ENCODE data around the gene ADGRL1.
A peak's percentile ranks its signal among the peaks of the same experiment; 100 is the strongest.

Gene ADGRL1

DNA sequence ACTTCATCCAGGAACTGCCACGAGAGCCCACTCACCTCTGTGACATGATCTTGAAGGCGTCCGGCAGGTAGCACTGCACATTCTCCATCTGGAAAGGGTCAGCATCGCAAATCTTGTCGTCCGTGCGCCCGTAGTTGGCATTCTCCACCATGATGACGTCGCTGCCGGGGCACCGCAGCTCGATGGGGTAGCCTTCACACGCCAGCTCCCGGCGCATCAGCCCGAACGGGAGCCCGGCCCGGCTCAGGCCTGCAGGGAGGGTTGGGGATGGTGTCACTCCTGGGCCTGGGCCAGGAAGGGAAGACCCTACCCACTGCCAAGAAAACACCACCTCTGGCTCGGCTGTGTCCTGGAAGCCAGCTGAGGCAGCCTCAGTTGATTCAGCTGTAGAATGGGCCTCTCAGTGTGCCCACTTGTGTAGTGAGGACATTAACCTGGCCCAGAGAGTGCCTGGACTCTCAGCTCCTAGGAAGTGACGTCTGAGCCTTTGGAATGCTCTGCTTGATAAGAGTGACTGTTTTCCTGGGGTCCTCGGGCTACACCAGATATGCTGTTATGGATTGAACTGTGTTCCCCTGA, 28.4 kb downstream of the ADGRL1 start:
- peaks cover 7 to 56% (median 45%) of the 10 kb centered on the region in 11 experiments; a peak in 21 of 22 replicates for H3K36me3 ChIP-seq

DNA sequence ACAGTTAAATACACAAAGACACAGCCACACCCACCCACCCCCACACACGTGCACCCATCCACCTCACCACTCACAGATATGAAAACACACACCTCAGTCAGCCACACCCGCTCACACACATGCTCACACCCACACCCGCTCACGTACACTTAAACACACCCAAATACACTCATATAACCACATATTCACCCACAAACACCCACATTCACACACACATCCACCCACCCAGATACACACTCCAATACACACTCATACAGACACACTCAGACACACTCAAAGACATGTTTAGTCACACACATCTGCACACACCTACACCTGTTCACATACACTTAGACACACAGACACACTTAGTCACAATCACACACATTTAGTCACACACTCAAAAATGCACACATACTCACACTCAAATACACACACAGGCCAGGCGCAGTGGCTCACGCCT, 30.6 kb downstream of the ADGRL1 start:
- H3K27ac ChIP-seq = no peak overlapping the region
- H3K9ac ChIP-seq = no peak overlapping the region
- no peak overlapping the region for H3K4me2 ChIP-seq
- peaks cover 0 to 10% (median 5%) of the 10 kb centered on the region in 11 experiments; a peak in 7 of 22 replicates for H3K9me3 ChIP-seq (replicated peaks in 1 of 11)
- no peaks in the 10 kb centered on the region for H3K27me3 ChIP-seq
- peaks cover 0 to 26% (median 16%) of the 10 kb centered on the region in 10 experiments; a peak in 15 of 20 replicates for H3K4me1 ChIP-seq
- H3K4me3 ChIP-seq = no peak overlapping the region
- no peak for TF ChIP-seq Cebpa-rat (IDR thresholded peaks at IDR 0.05)
- H3K36me3 ChIP-seq = peaks cover 19 to 78% (median 63%) of the 10 kb centered on the region in 11 experiments
- peaks cover 0 to 8% (median 0%) of the 10 kb centered on the region in 11 experiments; a peak in 1 of 22 replicates for H4K20me1 ChIP-seq

More for the DNA sequence above, 28.4 kb downstream of the ADGRL1 start:
- Histone ChIP-seq H3K9me3 (replicated peaks in 1 of 11) (no peaks in the 10 kb centered on the region), H3K27ac (no peak overlapping the region), H3K4me3 (no peak overlapping the region), H3K4me2 (no peak overlapping the region), H4K20me1 (peaks cover 0 to 16% (median 0%) of the 10 kb centered on the region in 11 experiments; a peak in 5 of 22 replicates), H3K9ac (no peak overlapping the region), H3K4me1 (peaks cover 0 to 21% (median 10%) of the 10 kb centered on the region in 10 experiments; a peak in 14 of 20 replicates), H3K27me3 (no peaks in the 10 kb centered on the region)
- no peak for TF ChIP-seq Cebpa-rat (IDR thresholded peaks at IDR 0.05)

DNA sequence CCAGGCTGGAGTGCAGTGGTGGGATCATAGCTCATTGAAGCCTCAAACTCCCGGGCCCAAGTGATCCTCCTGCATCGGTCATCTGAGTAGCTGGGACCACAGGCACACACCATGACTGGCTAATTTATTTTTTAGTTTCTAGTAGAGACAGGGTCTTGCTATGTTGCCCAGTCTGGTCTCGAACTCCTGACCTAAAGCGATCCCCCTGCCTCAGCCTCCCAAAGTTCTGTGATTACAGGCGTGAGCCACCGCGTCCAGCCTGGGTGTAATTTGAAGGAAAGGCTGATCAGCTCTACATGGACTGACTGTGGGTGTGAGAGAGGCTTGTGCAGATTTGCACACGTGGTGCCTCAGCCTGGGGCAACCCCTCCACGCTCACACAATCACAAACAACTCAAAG, 31.1 kb downstream of the ADGRL1 start:
- Histone ChIP-seq H3K27me3 (no peaks in the 10 kb centered on the region), H3K36me3 (peaks cover 24 to 83% (median 68%) of the 10 kb centered on the region in 11 experiments)

DNA sequence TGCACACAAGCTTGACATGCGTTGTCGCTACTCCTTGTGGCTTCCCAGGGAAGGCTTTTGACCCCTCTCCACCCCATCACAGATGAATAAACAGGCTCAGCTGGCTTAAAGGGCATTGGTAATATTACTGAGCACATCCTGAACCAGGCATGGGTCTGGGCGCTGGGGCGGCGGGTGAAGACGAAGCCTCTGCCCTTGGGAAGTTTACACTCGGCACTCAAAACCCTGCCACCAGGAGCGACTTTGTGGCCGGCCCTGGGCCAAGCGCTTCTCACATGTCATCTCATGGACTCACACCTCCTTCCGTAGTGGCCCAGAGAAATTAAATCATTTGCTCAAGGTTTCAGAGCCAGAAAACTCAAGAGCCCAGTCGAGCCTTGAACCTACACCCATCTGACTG, 37.0 kb downstream of the ADGRL1 start:
- Histone ChIP-seq H3K9me3 (replicated peaks in 1 of 11) (peaks cover 0 to 10% (median 6%) of the 10 kb centered on the region in 11 experiments; a peak in 7 of 22 replicates), H3K9ac (no peak overlapping the region; a peak in 1 of 22 replicates), H3K27ac (no peak overlapping the region), H3K4me2 (peak overlapping the region in 6 of 11 experiments; percentile 81 to 97 (median 86); a peak in 9 of 22 replicates), H3K27me3 (no peaks in the 10 kb centered on the region), H4K20me1 (peaks cover 0 to 24% (median 0%) of the 10 kb centered on the region in 11 experiments; a peak in 7 of 22 replicates), H3K4me3 (no peak overlapping the region), H3K36me3 (peaks cover 28 to 56% (median 47%) of the 10 kb centered on the region in 11 experiments), H3K4me1 (peaks cover 38 to 72% (median 65%) of the 10 kb centered on the region in 10 experiments)
- TF ChIP-seq Cebpa-rat (IDR thresholded peaks at IDR 0.05) = no peak

More for the DNA sequence above, 31.1 kb downstream of the ADGRL1 start:
- no peak overlapping the region for H3K4me3 ChIP-seq
- H3K9ac ChIP-seq = no peak overlapping the region
- TF ChIP-seq Cebpa-rat (IDR thresholded peaks at IDR 0.05) = no peak
- H4K20me1 ChIP-seq = peaks cover 0 to 6% (median 0%) of the 10 kb centered on the region in 11 experiments; a peak in 1 of 22 replicates
- peaks cover 0 to 26% (median 16%) of the 10 kb centered on the region in 10 experiments; a peak in 15 of 20 replicates for H3K4me1 ChIP-seq
- no peak overlapping the region for H3K27ac ChIP-seq
- H3K9me3 ChIP-seq (replicated peaks in 1 of 11) = peaks cover 0 to 10% (median 6%) of the 10 kb centered on the region in 11 experiments; a peak in 7 of 22 replicates
- H3K4me2 ChIP-seq = no peak overlapping the region

DNA sequence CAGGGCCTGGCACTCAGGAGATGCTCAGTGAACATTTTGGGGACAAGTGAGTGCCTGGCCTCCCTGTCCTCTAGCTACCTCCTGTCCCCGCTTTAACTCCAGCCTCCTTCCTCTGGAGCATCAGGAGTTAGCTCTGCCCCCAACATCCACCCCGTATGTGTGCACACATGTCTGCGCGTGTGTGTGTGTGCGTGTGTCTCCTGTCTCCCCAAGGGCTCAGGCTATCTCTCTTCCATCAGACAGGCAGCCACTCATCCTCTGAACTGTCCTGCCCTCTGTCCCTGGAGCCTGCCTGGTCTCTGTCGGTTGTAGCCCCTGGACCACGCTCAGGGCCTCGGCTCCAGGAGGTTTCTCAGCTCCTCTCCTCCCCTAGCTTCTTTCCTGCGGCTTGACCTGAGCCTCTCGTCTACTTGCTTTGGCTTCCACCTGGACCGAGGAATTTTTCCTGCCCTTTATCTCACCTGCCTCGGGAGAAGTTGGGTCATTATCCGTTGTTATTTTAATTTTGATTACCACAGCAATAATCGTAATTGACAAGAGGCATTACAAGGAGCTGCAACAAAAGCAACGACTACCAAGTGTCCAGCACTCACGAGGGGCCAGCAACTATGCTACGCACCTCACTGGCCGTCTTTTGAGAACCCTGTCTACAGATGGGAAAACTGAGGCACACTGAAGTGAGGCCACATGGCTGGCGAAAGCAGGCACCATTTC, 37.6 kb downstream of the ADGRL1 start:
- H3K36me3 ChIP-seq = peaks cover 24 to 51% (median 43%) of the 10 kb centered on the region in 11 experiments
- peak overlapping the region in 10 of 11 experiments; percentile 51 to 75 (median 68); a peak in 14 of 22 replicates for H3K9ac ChIP-seq
- H3K4me2 ChIP-seq = peak overlapping the region; percentile 70 to 97 (median 87)
- peak overlapping the region in 1 of 10 experiments; percentile 61; a peak in 1 of 20 replicates for H3K4me3 ChIP-seq
- H4K20me1 ChIP-seq = peaks cover 0 to 24% (median 0%) of the 10 kb centered on the region in 11 experiments; a peak in 7 of 22 replicates
- peak overlapping the region in 8 of 11 experiments; percentile 36 to 79 (median 70); a peak in 11 of 22 replicates for H3K27ac ChIP-seq
- H3K27me3 ChIP-seq = no peaks in the 10 kb centered on the region
- TF ChIP-seq Cebpa-rat (IDR thresholded peaks at IDR 0.05) = no peak
- peaks cover 0 to 10% (median 6%) of the 10 kb centered on the region in 11 experiments; a peak in 7 of 22 replicates for H3K9me3 ChIP-seq (replicated peaks in 1 of 11)
- peaks cover 39 to 76% (median 71%) of the 10 kb centered on the region in 10 experiments for H3K4me1 ChIP-seq

DNA sequence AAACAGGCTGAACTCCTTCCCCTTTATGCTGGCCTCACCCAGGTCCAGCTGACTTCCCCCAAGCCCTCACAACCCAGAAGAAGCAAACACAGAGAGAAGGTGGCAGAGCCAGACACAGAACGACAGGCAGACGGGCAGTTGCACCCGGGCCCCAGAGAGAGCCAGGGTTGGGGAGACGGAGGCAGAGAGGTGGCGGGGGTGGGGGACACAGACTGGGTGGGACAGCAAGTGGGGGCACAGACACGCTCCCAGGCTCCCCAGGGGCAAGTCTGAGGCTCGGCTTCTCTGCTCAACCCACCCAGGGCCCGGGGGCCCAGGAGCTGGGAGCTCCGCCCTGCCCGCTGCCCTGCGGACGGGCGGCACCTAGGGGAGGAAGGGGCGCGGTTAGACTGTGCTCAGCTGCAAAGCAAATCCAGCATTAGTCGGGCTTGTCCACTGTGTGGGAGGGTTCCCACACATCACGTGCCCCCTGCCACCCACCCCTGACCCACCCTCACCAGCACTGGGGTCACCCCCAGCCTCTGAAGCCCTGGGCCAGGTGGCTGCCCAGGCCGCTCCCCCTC, 38.3 kb downstream of the ADGRL1 start:
- Histone ChIP-seq H4K20me1 (peaks cover 0 to 24% (median 0%) of the 10 kb centered on the region in 11 experiments; a peak in 7 of 22 replicates), H3K27me3 (no peaks in the 10 kb centered on the region), H3K9me3 (replicated peaks in 1 of 11) (peaks cover 0 to 10% (median 6%) of the 10 kb centered on the region in 11 experiments; a peak in 7 of 22 replicates), H3K4me2 (peak overlapping the region; percentile 70 to 97 (median 87)), H3K4me3 (peak overlapping the region; percentile 12 to 61 (median 32); a peak in 12 of 20 replicates), H3K4me1 (peaks cover 39 to 83% (median 74%) of the 10 kb centered on the region in 10 experiments), H3K27ac (peak overlapping the region in 10 of 11 experiments; percentile 47 to 79 (median 68); a peak in 19 of 22 replicates), H3K36me3 (peaks cover 20 to 49% (median 41%) of the 10 kb centered on the region in 11 experiments), H3K9ac (peak overlapping the region; percentile 47 to 75 (median 68); a peak in 21 of 22 replicates)
- no peak for TF ChIP-seq Cebpa-rat (IDR thresholded peaks at IDR 0.05)

DNA sequence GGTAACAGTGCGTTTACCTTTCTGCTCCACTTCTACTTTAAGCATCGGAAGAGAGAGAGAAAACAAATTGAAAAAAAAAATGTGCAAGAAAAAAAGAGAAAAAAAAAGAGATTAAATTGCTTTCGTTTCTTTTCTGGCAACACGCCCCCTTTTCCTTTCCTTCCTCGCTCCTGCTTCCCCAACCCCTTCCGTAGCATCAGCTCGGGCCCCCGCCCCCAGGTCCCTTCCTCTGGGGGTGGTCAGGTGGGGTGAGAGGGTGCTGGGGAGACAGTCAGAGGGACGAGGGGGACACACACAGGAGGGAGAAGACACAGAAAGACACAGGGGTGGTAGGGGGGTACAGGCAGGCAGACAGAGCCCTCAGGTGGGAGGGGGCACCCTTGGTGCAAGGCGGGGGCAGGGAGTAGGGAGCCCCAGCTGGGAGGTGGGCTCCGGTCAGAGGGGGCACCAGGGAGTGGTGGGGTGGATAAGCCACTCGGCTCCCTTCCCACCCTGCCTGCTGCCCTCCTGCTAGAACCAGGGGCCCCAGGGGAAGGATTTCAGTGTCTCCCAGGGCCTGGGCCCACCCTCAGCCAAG, 38.9 kb downstream of the ADGRL1 start:
- Histone ChIP-seq H3K36me3 (peaks cover 20 to 47% (median 40%) of the 10 kb centered on the region in 11 experiments), H3K4me3 (peak overlapping the region; percentile 12 to 61 (median 32); a peak in 13 of 20 replicates), H3K4me1 (peaks cover 39 to 79% (median 69%) of the 10 kb centered on the region in 10 experiments), H3K27me3 (no peaks in the 10 kb centered on the region), H3K9me3 (replicated peaks in 1 of 11) (peaks cover 0 to 10% (median 6%) of the 10 kb centered on the region in 11 experiments; a peak in 7 of 22 replicates), H3K9ac (peak overlapping the region; percentile 47 to 75 (median 68); a peak in 21 of 22 replicates), H3K27ac (peak overlapping the region in 10 of 11 experiments; percentile 47 to 79 (median 68); a peak in 19 of 22 replicates), H4K20me1 (peaks cover 0 to 24% (median 0%) of the 10 kb centered on the region in 11 experiments; a peak in 8 of 22 replicates), H3K4me2 (peak overlapping the region; percentile 70 to 97 (median 87))
- TF ChIP-seq Cebpa-rat (IDR thresholded peaks at IDR 0.05) = no peak
